ENCODE data around the gene NLE1. TPM values are rescaled to one million over a fixed set of nuclear protein-coding genes. Genes with fewer than 3 reads are reported as not detected.
"Not testable (repeated sequence)": the region's sequence is repeated elsewhere in the genome, so short reads cannot be mapped to it uniquely, and the experiment has no call there.

NLE1 gene
- total and polyA plus RNA-seq, 8 donors, result 6.4 to 32.2 (median 14.3) TPM

DNA sequence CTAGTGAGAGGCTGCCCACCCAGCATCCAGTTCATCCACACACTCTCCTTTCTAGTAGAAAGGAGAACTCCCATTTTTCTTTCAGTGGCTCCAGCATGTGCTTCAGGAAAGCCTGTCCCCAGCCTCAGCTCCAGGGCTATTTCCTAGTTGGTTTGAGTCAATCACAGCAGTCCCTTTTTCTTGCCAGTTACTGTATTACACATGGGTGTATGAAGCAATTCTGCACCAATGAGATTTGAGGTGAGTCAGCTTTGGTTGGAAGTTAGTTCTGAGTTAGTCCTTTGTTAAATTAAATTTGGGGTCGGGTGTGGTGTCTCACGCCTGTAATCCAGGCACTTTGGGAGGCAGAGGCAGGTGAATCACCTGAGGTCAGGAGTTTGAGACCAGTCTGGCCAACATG lies 47.2 kb downstream of the NLE1 start:
- Histone ChIP-seq H3K4me1 (no peaks in the 10 kb centered on the region), H3K36me3 (no peaks in the 10 kb centered on the region), H3K27ac (no peak overlapping the region), H3K27me3 (no peaks in the 10 kb centered on the region), H3K4me3 (no peak overlapping the region), H3K9me3 (no peaks in the 10 kb centered on the region)
- no peak for FAIRE-seq
- DNase-seq, result no peak
- intact Hi-C loops (cut with DNase I), result loop anchor here in 1 of 3 donors (10.0 kb wide), 1 partner anchor 90 kb away; no protein-coding TSS in a partner anchor
- 78 to 88% methylated on average over 2 of the region's 2 CpGs for WGBS, 2 donors
- ATAC-seq, result peak in 1 of 4 donors; percentile 41
- TF ChIP-seq, protein P1, sequence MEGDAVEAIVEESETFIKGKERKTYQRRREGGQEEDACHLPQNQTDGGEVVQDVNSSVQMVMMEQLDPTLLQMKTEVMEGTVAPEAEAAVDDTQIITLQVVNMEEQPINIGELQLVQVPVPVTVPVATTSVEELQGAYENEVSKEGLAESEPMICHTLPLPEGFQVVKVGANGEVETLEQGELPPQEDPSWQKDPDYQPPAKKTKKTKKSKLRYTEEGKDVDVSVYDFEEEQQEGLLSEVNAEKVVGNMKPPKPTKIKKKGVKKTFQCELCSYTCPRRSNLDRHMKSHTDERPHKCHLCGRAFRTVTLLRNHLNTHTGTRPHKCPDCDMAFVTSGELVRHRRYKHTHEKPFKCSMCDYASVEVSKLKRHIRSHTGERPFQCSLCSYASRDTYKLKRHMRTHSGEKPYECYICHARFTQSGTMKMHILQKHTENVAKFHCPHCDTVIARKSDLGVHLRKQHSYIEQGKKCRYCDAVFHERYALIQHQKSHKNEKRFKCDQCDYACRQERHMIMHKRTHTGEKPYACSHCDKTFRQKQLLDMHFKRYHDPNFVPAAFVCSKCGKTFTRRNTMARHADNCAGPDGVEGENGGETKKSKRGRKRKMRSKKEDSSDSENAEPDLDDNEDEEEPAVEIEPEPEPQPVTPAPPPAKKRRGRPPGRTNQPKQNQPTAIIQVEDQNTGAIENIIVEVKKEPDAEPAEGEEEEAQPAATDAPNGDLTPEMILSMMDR (IDR thresholded peaks at IDR 0.05), result no peak

DNA sequence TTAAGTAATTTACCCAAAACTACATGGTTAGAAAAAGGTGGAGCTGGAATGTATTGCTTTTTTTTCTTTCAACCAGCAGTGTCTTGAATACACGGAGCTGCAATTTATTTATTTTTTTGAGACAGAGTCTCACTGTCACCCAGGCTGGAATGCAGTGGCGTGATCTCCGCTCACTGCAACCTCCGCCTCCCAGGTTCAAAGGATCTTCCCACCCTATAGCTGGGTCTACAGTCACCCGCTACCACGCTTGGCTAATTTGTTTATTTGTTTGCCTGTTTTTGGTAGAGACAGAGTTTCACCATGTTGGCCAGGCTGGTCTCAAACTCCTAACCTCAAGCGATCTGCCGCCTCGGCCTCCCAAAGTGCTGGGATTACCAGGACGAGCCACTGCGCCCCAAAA lies 51.4 kb downstream of the NLE1 start:
- not testable (repeated sequence) for H3K36me3 ChIP-seq, DNase-seq, ATAC-seq, H3K27ac ChIP-seq, FAIRE-seq, H3K9me3 ChIP-seq, H3K27me3 ChIP-seq, H3K4me3 ChIP-seq
- WGBS, 2 donors, result 86 to 89% methylated on average over 11 of the region's 11 CpGs
- intact Hi-C loops (cut with DNase I), result loop anchor here in 1 of 3 donors (10.0 kb wide), 1 partner anchor 86 kb away; no protein-coding TSS in a partner anchor
- peaks cover 5 to 11% (median 10%) of the 10 kb centered on the region in 3 donors for H3K4me1 ChIP-seq

DNA sequence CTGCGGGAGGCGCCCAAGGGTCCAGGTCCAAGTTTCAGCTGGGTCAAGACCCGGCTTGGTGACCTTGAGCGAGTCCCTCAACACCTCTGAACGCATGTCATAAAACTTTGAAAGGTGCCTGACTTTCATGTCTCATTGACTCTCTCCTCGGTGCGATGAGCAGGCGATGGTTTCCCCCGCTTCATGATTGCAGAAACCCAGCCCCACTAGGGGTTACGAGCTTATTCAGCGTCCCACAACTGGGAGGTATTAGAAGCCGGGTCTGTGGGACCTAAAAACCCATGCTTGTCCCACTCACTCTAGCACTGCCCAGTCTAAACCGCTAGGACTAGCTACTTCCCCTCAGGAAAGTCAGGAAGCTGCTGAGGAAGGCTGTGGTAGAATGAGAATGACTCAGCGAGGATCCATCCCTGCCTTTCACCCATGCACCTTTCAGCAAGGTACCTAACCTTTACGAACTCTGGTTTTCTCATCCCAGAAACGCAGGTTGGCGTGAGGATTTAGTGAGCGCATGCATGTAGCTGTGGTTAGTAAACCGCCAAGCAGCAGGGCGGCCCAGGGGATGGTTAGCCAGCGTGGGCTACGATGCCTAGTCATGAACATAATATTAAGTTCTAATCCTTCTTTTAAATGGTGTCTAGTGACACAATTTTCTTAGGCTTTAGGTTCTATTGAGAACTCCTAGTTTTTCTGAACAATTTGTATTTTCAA lies 52.4 kb downstream of the NLE1 start:
- FAIRE-seq, result no peak
- TF ChIP-seq, protein P1 (IDR thresholded peaks at IDR 0.05), result no peak
- peak overlapping the region in 3 of 4 donors; percentile 22 to 93 (median 38) for H3K27ac ChIP-seq
- 51 to 55% methylated on average over 22 of the region's 22 CpGs for WGBS, 2 donors
- peak overlapping the region in 3 of 4 donors; percentile 41 to 91 (median 83) for H3K4me3 ChIP-seq
- intact Hi-C loops (cut with DNase I), result loop anchor here in 1 of 3 donors (10.0 kb wide), 1 partner anchor 85 kb away; no protein-coding TSS in a partner anchor
- H3K4me1 ChIP-seq, result peaks cover 5 to 11% (median 10%) of the 10 kb centered on the region in 3 donors
- DNase-seq, result peak in 1 of 6 donors; percentile 21
- H3K36me3 ChIP-seq, result no peaks in the 10 kb centered on the region
- H3K9me3 ChIP-seq, result no peaks in the 10 kb centered on the region
- peak; percentile 3 to 11 (median 4) for ATAC-seq
- no peaks in the 10 kb centered on the region for H3K27me3 ChIP-seq

DNA sequence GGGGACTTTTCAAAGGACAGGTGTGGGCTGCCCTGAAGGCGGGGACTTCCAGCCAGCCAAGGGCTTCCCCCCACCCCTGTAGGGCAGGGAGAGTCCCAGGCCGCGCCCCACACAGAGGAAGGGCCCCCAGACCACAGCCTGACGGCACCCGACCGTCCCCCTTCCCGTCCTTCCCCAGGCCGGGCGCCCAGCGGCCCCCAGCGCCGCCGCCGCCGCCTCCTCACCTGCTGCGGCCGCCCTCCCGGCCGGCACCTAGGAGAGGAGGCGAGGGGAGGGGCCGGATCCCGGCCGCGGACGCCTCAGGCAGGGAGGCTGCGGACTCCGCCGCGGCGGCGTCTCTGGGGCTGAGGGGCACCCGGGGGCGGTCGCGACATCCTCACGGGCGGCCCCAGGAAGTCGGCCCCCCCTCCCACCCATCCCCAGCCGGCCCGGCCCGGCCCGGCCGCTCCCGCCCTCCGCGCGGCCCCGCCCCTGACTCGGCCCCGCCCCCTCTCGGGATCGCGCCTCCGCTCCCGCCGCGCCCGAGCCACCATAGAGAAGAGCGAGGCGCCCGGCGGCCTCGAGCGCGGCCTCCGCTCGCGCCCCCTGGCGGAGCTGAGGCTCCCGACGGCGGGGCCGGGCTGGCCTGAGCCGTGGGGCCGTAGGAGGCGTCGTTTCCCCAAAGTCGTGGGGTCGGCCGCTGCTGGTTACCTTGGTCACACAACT lies 53.1 kb downstream of the NLE1 start:
- Histone ChIP-seq H3K4me3 (peak overlapping the region; percentile 41 to 98 (median 87)), H3K27me3 (no peaks in the 10 kb centered on the region), H3K9me3 (no peaks in the 10 kb centered on the region), H3K27ac (peak overlapping the region; percentile 66 to 94 (median 81)), H3K36me3 (no peaks in the 10 kb centered on the region), H3K4me1 (peaks cover 5 to 11% (median 10%) of the 10 kb centered on the region in 3 donors)
- FAIRE-seq (no peak), ATAC-seq (peak; percentile 88 to 95 (median 93)), DNase-seq (peak; percentile 78 to 97 (median 90))
- intact Hi-C loops (cut with DNase I), result no loop called here
- WGBS, 2 donors, result 0 to 1% methylated on average over 31 to 80 of the region's 80 CpGs
- TF ChIP-seq, protein P1 (IDR thresholded peaks at IDR 0.05), result peak; percentile 67 to 86 (median 76)

DNA sequence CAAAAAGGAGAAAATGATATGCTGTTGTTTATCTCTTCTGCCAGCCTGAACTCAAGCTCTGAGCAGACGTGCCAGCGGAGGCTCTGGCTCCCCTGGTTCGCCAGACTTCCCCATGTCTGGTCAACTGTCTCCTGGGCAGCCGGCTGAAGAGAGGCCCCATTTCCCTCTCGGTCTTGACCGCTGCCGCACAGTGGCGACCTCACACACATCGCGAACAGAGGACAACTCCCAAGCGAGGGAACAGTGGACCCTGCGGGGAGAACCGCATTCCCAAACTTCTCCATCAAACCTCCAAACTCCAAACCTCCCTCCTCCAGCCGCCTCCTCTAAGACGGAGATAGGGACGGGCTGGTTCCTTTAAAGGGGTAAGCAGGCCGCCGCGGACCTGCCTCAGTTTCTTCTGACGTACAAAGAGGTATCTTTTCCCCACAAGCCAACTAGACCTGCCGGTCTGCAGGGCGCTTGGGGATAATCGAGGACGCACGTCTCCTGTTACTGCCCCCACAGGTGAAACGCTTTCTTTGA lies 53.7 kb downstream of the NLE1 start:
- intact Hi-C loops (cut with DNase I), result no loop called here
- peaks cover 5 to 11% (median 10%) of the 10 kb centered on the region in 3 donors for H3K4me1 ChIP-seq
- WGBS, 2 donors, result 0% methylated on average over 26 of the region's 26 CpGs
- peak overlapping the region; percentile 41 to 98 (median 87) for H3K4me3 ChIP-seq
- peak; percentile 35 to 67 (median 60) for ATAC-seq
- FAIRE-seq, result no peak
- no peaks in the 10 kb centered on the region for H3K36me3 ChIP-seq
- DNase-seq, result peak; percentile 38 to 79 (median 55)
- peak overlapping the region; percentile 66 to 94 (median 81) for H3K27ac ChIP-seq
- no peaks in the 10 kb centered on the region for H3K27me3 ChIP-seq
- TF ChIP-seq, protein P1 (IDR thresholded peaks at IDR 0.05), result no peak
- no peaks in the 10 kb centered on the region for H3K9me3 ChIP-seq
